NCI-H82 treated with DMSO at 0.1 percent for 48 hours (cell line): Measurements from ENCODE around the gene MANSC1.
"Not testable (repeated sequence)": the region's sequence is repeated elsewhere in the genome, so short reads cannot be mapped to it uniquely, and the experiment has no call there.

Source experiments
- DNase-seq: peaks from one replicate; lab custom pipeline; 2025; ENCODE audit not compliant: unreplicated experiment; lab: John Stamatoyannopoulos, UW

The MANSC1 gene

DNA sequence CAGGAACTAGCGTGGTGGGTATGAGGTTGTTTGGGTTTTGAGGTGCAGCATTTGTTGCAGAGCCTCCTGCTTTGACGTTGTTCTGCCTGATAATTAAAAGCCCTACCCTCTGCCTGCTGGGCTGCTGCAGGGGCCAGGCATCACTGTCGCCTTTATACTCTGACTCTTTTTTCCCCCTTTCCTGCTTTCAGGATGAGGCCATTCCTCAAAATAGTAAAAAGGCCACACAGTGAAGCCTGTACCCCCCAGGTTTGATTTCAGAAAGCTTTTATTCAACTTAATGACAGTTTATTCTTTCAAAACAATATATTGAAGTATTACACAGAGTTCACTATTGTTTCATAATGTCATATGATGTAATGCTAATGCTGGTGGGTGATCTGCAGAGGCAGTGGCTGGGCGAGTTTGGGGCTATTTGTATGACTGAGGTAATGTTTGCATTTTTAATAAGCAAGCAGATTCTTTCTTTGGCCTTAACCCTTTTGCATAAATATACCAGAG is 15.9 kb upstream of the MANSC1 start:
- DNase-seq, result no peak

DNA sequence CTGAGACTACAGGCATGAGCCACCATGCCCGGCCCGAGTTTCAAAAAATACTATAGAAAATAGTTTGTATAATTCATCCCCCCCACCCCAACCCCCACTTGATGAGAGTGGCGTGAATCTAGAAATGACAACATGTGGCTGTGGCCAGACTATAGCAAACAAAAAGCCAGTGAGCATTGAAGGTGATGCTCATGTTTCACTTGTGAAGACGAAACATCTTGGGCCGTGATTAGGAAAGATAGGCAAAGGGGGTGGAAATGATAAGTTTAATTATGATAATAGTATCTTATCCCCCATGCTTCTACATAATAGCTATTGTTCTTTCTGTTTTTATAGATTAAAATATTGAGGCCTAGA is 15.4 kb upstream of the MANSC1 start:
- DNase-seq, result no peak

GRCh38 chr12:12364787-12365445 is 14.9 kb upstream of the MANSC1 start:
- no peak for DNase-seq

DNA sequence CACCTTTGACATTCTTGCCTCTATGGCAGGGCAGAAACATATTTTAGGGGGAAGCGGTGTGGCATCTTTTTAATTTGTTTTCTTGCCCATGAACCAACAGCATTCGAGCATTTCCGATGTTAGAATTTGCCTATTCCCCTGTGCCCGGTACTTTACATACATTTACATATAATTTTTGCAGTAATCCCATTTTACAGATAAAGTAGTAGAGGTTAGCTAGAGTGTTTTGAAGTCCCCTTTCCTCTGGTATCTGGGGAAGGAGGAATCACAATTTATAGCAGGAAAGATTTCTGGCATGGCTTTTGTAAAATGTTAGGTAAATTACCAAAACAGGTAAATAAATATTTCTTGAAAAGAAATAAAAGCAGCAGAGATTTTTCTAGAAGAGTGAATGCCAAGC is 8.5 kb upstream of the MANSC1 start:
- DNase-seq, result no peak

DNA sequence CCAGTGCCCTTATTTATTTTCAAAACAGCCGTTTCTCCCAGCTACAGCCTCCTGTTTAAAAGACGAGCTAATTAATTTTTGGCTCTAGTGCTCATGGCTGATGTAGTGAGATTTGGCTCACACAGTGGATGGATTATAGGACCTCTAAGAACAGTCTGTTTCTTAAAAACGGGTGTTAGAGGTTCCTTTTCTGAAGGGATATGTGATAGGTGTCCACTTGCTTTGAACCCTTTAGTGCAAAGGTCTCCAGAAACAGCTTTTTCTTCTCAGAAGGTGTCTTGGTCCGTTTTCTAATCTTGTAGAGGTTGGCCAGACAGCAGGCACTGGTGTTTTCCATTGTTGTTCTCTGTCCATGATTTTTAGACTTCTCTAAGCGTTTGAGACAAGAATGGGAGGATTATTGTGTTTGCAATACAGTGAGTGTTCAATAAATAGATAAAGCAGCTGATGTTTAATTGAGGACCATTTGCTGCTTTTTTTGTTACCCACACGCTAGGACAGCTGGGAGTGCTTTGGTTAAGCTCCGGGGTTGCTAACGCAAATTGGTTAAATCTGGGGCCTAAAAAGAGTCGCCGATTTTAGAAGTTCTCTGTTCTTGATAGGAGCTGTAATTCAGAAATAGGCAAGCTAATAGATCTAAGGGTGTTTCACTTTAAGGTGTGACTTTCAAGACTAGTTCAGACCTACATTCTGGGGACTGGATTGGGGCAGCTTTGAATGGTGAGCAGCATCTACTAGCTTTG is 7.8 kb upstream of the MANSC1 start:
- DNase-seq, result peak; percentile 50

DNA sequence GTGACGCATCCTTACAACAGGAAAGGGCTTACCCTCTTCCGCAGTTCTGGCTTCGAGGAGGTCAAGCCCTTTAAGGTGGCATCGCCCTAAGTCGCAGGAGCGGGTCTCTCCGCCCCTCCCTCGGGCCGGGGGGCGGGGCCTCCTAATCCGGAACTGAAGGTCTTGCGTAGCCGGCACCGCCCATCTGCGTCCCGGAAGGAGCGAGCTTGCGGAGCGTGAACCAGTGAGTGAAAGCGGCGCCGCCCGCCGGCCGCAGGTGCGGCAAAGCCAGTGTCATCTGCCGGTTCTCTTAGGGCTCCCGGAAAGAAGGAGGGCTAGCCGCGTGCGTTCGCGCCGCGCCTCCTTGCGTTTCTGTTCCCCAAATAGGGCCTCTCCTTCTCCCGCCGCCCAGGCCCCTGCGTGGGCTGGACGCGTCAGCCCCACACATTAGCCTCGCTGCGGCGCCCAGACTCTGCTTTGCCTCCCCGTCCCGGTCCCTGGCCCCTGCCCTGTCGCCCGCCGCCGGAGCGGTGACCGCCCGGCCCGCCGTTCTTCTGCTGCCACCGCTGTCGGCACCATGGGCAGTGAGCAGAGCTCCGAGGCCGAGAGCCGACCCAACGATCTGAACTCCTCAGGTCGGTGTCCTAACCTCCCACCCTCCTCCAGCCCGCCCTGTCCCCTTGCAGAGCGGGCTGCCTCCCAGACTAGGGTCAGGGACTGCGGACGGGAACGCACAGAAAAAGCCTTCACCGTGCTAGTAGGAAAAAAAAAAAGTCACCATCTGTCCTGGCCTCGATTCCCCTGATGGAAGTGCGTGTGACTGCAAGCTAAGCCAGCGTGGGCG is 7.1 kb upstream of the MANSC1 start, which contains the start of gene BORCS5:
BORCS5 (plus strand) TSS at position 183 of the 823 bp plus-strand sequence; CDS start at position 557, 374 bp downstream.
- DNase-seq, result peak; percentile 80

GRCh38 chr12:12356467-12356895 is 6.4 kb upstream of the MANSC1 start:
- DNase-seq, result no peak

DNA sequence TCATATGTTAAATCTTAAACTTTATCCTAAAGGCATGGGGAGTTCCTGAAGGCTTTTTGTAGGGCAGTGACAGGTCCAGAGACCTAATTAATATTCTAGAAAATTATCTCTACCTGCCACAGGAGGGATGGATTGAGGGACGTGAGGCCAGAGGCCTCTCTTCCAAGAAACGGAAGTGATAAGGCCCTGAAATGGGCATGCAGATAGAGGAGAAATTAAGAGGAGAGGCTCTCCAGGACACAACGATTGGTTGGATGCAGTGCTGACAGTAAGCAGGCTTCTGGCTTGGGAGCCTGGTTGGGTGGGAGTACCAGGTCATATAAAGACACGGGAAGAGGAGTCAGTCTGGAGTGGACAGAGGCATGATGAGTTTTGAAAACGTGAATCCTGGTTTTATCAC is 3.8 kb upstream of the MANSC1 start:
- no peak for DNase-seq

GRCh38 chr12:12353276-12353675 is 3.2 kb upstream of the MANSC1 start:
- no peak for DNase-seq

DNA sequence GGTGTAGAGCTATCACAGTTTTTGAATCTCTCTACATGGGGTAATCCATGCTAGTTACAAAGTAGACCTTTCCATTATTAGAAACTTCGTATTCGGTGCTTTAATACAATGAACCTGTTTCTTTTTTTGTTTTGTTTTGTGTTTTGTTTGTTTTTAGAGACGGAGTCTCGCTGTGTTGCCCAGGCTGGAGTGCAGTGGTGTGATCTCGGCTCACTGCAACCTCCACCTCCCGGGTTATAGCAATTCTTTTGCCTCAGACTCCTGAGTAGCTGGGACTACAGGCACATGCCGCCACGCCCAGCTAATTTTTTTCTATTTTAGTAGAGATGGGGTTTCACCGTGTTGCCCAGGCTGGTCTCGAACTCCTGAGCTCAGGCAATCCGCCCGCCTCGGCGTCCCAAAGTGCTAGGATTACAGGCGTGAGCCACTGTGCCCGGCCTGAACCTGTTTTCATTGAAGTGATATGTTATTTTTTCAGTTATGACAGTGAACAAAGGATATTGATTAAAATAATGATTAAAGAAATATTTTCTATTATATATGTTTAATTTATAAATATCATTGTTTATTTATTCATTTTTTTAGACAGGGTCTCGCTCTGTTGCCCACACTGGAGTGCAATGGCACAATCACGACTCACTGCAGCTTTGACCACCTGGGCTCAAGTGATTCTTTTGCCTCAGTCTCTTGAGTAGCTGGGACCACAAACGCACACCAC is 1.6 kb upstream of the MANSC1 start:
- not testable (repeated sequence) for DNase-seq

DNA sequence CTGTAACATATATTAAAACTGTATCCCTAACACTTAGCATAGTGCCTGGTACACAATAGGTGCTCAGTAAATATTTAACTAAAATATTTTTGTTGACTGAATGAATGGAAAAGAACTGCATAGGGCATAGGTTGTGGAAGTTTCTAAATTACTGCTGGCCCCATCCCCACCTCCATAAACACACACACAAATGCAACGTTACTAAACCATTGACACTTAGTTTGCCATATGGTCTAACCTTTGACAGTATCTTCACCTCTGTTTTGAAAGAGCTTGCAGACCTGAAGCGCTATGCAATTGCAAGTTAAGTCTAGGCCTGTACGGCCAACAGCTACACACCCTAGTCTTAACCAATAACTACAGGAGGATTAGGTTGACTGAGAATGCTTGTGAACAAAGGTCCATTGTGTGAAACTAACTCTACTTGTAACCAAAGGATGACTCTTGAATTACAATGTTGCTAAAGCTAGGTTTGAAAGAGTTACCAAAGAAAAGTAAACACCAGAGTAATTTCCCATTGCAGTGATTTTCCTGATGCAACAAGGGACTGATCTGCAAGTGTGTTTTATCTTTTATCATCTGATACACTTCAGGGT is 924 bp upstream of the MANSC1 start:
- no peak for DNase-seq

- no peak for DNase-seq
Observed at GRCh38 chr12:12338527-12339168, 11.4 kb downstream of the MANSC1 start.

- DNase-seq, result no peak
Observed at GRCh38 chr12:12336511-12336910, 13.5 kb downstream of the MANSC1 start.

GRCh38 chr12:12336049-12336411 is 14.0 kb downstream of the MANSC1 start:
- no peak for DNase-seq

- peak; percentile 64 for DNase-seq
Observed at GRCh38 chr12:12334367-12335040, 15.5 kb downstream of the MANSC1 start.

- no peak for DNase-seq
Observed at GRCh38 chr12:12333407-12334366, 16.4 kb downstream of the MANSC1 start.

GRCh38 chr12:12331896-12332295 is 18.1 kb downstream of the MANSC1 start:
- no peak for DNase-seq

DNA sequence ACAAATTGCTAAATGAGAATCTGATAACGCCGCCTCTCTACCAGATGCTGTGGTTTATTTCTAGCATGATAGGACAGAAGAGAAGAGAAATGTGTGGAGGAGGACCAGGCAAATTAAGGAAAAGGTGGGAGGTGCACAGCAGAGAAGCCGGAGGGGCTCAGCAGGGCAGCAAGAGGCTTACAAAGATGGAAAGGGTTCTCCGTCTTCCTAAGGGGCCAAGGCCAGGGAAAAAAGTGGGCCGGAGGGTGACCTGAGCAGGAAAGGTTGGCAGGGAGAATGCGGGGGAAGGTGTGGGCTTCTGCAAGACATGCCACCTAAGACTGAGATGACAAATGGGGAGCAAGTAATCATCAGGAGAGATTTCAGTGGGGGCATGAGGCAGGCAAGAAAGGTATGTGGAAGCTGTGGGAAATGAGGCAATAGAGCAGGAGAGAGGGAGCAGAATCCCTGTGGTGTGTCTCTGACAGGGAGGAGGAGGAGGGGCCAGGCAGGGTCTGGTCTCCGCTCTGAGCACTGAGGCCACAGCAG is 18.7 kb downstream of the MANSC1 start:
- DNase-seq, result no peak
